Islet precursor cell (in vitro differentiated cells): ENCODE data around the gene HAUS1.
"Not testable (repeated sequence)": the region's sequence is repeated elsewhere in the genome, so short reads cannot be mapped to it uniquely, and the experiment has no call there.

ENCODE experiments used
- DNase-seq: peaks from one replicate; pipeline ENCODE4 v3.0.0-alpha.2; 2018

HAUS1 gene

DNA sequence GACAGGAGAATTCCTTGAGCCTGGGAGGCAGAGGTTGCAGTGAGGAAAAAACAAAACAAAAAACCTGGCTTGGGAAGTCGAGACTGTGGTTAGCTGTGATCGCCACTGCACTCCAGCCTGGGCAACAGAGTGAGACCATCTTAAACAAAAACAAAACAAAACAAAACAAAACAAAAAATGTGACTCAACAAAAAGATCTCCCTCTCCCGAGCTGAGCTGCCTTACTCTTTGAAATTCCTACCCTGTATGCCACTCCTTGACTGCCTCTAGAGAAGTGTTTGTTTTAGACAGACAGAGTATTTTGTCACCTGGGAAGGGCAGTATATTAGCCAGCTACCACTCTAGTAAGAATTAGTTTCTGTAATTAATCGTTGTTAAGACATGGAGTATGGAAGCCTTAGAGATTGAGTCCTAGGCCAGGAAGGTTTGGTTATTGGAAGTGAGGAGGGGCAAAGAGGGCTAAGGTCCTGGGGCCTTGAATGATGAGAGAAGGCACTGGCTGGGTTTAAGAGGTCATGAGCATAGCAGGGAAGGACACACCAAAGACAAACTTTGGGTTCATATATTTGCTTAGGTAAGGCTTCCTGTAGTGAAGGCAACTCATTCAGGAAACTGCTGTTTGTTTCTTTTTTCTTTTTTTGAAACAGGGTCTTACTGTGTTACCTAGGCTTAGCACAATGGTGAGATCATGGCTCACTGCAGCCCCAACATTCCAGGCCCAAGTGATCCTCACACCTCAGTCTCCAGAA is 56.0 kb downstream of the HAUS1 start:
- DNase-seq: no peak

DNA sequence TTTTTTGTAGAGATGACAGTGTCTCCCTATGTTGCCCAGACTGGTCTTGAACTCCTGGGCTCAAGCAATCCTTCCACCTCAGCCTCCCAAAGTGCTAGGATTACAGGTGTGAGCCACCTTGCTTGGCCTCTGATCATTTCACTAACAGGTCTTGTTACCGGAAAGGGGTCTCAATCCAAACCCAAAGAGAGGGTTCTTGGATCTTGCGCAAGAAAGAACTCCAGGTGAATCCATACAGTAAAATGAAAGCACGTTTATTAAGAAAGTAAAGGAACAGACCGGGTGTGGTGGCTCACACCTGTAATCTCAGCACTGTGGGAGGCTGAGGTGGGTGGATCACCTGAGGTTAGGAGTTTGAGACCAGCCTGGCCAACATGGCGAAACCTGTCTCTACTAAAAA is 56.7 kb downstream of the HAUS1 start:
- not testable (repeated sequence) for DNase-seq

DNA sequence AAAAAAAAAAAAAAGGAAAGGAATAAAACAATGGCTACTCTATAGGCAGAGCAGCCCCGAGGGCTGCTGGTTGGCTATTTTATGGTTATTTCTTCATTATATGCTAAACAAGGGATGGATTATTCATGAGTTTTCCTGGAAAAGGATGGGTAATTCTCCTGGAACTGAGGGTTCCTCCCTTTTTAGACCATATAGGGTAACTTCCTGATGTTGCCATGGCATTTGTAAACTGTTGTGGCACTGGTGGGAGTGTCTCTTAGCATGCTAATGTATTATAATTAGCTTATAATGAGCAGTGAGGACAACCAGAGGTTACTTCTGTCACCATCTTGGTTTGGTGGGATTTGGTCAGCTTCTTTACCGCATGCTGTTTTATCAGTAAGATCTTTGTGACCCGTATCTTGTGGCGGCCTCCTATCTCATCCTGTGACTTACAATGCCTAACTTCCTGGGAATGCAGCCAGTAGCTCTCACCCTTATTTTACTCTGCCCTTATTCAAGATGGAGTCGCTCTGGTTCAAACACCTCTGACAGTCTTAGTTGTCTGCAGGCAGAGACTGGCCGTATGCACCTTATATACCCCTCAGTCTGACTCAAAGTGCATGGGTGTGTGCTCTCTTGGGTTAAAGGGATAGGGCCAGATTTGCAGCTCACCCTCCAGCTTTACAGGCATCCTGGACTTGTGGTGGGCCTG is 57.7 kb downstream of the HAUS1 start:
- no peak for DNase-seq

DNA sequence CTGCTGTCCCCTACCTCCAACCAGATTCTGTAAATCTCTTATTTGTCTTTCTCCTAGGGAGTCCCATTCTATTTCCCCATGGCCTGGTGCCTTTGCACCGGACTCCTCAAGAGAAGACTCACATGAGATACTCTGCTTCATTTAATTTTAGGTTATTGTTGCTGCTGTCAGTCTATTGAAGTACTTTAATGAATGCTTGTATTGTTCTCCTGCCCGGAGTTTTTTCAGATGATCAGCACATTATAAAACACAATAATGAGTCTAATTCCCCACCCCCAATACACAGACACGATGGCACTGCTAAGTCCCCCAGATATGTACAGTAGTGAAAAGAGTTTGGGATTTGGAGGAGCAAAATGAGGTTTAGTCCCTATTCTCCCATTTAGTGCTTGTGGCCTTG is 58.9 kb downstream of the HAUS1 start:
- DNase-seq: no peak

DNA sequence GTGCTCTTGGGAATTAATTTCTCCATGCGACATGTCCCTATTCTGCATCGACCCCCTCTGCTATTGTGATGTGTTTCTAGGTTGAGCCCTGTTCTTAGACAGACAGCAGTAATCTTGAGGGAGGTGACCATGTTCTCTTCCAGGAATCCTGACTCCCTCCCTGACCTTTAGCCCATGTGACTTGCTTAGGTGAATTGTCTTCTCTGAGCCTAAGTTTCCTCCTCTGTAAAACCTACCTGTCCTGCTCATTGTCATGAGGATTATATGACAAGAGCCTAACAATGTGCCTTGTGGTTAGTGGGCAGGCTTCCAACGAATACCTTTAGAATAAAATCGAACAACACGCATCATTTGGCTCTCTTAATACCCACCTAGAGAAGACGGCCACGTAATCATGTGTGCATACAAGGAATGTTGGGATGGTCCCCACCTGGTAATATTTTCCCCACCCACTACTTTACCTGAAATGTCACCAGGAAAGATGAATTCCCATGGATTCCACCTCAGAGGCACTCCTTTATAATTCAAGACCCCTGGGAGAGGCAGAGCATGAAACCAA is 59.8 kb downstream of the HAUS1 start:
- no peak for DNase-seq

DNA sequence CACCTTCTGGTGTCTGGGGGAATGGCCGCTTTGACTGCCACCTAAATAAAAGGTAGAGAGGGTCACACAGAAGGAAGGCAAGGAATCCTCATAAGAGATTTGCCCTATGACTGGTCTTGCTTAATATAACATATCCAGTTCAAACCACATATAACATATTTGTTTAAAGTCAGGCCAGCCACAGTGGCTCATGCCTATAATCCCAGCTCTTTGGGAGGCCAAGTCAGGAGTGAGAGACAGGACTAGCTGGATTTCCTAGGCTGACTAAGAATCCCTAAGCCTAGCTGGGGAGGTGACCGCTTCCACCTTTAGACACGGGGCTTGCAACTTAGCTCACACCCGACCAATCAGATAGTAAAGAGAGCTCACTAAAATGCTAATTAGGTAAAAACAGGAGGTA is 60.3 kb downstream of the HAUS1 start:
- DNase-seq: not testable (repeated sequence)

DNA sequence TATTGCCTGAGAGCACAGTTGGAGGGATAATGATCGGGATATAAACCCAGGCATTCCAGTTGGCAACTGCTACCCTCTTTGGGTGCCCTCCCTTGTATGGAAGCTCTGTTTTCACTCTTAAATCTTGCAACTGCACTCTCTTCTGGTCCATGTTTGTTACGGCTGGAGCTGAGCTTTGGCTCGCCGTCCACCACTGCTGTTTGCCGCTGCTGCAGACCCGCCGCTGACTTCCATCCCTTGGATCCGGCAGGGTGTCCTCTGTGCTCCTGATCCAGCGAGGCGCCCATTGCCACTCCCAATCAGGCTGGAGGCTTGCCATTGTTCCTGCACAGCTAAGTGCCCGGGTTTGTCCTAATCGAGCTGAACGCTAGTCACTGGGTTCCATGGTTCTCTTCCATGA is 60.7 kb downstream of the HAUS1 start:
- no peak for DNase-seq

DNA sequence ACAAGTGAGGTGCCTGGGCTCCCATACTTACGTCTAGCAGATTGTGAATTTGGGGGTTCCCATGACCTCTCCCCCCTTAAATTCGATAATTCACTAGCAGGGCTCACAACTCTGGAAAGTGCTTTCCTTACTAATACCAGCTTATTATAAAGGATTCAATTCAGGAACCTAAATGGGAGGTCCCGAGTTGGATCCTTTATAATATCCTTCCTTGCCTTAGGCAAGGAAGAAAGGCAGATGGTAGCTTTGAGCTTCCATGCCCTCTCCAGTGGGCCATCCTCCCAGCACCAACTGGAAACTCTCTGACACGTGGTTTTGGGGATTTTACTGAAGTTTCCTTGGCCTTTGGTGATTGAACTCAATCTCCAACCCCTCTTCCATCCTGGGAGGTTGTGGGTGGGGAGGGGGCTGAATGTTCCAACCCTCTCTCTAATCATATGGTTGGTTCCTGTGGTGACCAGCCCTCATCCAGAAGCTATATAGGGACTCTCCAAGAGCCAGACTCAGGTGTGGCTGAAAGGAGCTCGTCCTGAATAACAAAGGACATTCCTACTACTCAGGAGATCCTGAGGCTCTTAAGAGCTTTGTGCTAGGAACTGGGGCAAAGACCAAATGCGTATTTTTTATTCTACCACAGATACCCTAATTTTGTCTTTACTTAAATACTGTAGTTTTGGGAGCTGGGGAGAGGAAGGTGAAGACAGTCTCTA is 62.2 kb downstream of the HAUS1 start:
- DNase-seq: no peak

DNA sequence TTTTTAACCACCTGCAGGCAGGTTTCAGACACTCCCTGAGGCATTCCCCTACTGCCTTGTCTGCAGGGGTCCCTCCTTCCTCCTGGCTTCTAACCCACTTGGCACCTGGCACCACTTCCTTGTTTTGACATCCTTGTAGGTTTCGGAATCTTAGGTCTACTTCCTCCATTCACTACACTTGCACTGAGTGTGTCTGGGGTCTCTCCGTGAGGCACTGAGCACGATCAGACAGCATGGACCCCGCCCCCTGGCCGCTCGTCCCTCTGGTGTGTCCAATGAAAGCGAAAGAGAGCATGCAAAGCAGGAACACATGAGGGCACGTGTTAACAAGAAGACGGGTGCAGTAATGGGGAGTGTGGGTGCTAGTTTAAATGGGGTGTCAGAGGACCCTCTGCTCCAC is 63.8 kb downstream of the HAUS1 start:
- no peak for DNase-seq

DNA sequence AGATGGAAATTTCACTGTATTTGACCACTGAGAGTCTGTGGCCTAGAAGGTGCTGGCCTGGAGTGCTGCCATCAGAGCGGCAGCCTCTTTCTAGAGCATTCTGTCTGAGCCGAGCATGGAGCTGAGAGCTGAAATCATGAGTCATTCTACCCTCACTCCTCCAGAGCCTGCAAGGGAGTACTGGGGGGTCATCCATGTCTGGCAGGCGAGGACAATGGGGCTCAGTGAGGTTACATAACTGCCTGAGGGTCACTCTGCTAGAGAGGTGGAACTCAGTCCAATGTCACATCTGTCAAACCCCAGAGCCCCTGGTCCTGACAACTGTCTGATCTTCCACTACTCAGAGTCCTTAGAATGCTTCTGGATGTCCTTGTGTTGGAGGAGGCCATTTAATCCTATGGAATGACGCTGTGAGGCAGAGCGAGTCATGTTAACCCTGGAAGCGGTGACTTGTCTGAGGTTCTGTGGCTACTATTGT is 65.3 kb downstream of the HAUS1 start:
- DNase-seq: peak; percentile 87

DNA sequence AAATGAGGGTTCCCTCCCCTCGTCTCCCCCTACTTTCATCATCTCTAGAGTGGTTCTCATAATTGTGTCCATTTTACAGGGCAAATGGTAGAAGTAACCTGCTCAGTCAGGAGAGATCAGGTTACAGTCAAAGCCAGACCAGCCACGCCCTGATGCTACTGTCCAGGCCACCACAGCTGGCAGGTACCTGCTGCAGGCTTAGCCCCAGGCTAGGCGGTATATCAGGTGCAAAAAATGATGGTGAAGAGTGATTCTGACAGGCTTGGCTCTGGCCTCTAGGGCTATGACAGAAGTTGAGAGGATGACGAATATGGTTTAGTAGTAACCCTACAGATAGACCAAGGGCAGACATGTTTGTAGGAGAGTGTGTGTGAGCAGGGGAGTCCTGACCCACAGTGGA is 67.1 kb downstream of the HAUS1 start:
- peak; percentile 63 for DNase-seq

DNA sequence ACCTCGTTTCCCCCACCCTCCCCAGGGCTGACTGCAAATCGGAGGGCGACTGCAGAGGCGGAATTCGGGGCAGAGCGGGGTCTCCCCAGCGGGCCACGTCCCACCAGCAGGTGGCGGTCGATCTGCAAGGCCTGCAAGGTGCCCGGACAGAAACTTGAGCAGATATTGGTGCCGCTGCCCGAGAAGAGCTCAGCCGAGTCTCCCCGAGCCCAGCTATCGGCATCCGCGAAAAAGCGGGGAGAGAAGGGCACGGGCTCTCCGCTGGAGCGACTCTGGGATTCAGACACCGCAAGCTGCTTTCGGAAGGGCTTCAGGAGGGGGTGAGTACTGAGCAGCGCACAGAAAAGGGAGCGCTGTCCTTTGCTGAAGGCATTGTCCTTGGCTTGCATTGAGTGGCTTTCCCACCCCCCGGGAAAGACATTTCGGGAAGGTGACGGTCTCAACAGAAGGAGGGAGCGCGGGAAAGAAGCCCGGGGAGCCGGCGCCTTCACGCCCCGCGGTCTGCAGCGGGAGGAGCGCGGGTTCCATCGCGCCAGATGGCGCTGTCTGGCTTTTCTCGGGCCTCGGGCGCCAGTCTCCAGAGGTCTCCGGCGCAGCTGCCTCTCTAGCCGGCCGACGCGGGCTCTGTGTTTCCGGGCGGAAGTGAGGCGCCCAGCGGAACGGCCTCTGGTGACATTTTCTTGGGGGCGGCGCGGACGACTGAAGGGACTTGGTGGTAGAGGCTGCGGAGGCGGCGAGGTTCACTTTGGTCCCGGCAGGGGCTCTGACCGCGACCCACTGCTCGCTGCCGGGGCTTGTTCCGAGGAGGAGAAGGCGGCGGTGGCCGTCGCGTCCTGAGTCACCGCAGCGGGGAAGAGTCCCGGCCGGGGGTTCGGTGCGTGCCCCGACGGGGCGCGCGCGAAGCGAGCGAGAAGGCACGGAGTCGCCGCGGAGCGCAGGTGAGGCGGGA is 69.5 kb downstream of the HAUS1 start:
- peak; percentile 97 for DNase-seq

DNA sequence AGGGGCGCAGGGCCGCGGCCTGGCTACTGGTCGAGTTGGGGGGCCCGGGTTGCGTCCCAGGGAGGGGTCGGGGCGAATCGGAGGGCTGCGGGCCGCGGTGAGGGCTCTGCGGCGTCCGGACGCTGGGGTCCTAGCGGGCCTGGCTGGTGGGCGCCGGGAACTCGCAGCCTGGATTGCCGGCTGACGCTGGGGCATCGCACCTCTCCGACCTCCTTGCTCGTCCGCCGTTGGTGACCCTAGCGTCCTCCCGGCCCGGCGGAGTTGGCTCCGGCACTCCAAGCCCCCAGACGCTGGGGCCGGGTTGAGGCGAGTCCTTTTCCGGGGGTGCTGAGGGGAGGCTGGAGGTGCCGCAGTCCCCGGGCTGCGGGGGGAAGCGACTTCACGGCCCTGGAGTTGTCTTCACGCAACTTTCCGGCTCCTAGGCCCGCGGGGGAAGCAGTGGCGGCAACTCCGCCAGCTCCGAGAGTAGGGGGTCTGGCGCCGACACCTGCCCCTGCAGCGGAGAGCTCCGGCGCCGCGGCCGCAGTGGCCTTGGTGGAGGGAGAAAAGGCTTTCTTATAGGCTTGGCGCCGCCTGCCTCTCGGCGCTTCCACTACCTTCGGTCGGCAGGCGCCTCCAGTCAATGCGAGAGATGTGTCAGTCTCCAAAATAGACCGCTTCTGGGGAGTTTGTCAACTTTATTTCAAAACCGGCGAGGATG is 70.3 kb downstream of the HAUS1 start:
- DNase-seq: peak; percentile 76

DNA sequence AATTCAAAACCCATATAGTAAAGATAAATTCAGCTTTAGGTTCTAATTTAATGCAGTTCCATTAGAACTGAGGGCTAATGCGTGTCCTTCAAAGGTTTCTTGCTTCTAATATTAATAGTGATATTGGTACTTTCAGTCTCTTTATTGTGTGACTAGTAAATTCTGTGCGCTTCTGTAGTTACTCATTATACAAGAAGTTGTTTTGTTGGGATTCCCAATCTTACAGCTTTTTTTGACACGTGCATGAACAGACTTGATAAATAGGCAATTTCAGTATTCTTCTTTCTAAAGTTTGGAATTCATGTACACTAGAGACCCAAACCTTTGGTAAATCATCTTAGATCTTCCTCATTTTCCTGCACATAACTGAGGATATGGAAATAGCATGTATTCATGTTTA is 71.8 kb downstream of the HAUS1 start:
- no peak for DNase-seq
